ENCODE results near the gene RAMACL.

RAMACL gene

DNA sequence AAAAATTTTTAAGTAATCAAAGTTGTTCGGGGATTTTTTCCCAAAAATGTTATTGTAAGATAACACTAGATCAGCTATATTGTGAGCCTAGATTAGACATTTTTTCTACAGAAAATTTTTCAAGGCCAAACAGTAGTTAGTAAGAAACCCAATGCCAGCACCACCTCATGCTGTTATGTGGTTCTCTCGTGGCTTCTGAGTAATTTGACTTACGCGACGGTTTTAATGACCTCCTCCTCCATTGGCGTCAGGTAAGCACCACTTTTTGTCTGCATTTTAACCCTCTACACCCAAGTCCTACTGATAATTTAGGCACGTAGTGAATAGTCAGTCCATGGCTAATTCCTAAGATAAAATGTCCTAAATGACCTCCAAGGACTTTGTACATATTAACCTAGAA lies 30.9 kb upstream of the RAMACL start:
- DNase-seq = no peak

DNA sequence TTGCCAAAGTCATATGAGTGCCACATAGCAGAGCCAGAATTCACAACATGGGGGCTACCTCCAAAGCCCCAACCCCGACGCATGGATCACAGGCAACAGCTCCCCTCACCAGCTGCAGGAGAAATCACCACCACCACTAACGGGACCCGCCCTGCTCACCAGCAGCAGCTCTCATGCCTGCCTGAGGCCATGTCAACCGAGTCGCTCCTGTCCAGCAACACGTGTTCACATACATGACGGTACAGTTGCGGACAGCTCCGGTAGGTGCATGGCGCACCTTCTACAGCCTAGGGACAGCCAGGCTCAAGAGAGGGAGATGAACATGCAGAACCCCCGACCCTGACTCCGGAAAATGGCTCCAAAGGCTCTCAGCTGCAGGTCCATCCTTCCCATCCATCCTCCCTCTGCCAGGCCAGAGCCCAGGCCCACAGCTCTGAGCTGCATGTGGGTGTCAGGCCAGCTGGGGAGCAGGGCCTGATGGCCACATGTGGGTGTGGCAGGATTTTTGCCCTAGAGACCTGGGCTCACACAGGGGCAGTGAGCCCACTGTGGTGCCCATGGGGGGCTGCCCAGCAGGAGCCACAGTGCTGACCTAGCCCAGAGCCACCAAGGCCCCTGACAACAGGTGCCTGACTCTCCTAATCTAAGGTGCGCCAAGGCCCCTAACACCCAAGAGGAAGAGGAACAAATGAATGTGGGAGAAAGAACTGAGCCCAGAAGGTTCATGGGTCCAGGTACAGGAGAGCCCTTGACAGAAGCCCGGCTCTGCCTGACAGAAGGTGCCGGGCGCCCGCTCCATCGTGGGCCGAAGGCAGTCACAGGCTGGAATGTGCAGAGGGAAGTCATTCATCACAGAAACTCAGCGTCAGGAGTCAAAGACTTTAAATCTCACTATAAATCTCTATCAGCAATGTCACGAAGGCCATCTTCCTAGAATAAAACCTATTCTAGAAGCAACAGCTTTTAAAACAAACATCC lies 30.1 kb upstream of the RAMACL start:
- no peak for DNase-seq

DNA sequence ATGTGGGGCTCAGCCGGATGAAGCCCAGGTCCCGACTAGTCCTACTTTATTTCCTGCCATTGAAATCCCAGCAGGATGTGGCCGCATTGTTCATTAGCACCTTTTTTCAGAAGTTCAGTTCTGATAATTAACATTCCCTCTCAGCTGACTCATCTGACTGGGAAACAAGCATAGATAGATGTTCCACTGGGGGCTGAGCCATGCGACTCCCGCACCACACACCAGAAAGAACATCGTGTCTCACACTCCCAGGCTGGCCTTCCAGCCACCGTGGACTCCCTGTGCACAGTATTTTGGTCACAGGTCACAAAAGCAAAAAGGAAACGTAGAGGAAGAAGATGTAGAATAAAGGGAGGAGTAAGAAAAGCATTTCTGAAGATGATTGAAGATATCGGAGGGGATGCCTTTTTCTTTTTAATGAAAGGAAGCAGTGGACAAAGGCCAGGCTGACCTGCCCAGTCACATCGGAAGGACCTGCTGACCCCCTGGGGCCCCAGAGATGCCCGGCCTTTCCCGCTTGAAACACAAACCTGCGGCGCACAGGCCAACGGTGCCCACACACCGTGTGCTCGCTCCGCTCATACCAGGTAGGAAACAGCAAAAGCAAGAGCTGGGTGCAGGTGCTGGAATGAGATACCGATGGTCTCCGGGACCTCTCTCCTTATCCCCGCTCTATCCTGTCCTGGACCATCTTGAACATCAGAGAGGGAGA lies 28.7 kb upstream of the RAMACL start:
- DNase-seq = no peak

DNA sequence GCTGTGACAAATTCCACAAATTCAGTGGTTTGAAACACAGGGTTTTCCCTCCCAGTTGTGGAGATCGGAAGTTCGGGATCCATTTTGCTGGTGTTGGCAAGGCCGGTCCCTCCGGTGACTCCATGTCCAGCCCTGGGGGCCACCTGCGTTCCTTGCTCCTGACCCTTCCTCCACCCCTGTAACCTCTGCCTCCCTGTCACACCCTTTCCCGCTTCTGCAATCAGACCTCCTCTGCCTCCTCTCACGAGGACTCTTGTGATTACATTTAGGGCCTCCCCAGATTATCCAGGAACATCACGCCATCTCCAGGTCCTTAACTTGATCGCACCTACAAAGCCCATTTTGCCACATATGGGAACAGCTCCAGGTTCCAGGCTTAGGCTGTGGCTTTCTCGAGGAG lies 28.1 kb upstream of the RAMACL start:
- DNase-seq = no peak

DNA sequence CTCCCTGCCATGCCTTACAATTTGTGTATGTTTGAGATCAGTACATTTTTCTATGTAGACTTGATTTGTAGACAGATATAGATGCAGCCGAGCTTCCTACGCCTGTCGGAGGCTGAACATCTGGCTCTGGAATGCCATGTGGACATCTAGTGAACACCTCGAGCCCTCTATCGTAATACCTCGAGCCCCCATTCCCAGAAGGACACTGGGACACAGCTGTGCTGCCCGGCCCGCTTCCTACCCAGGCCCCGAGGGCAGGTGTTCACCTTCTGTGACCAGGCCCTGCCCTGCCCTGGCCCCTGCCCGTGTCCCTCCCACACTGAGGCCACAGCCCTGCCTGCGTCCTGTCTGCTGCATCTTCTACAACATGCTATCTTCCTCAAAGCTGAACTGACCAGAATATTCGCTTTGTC lies 27.7 kb upstream of the RAMACL start:
- no peak for DNase-seq

DNA sequence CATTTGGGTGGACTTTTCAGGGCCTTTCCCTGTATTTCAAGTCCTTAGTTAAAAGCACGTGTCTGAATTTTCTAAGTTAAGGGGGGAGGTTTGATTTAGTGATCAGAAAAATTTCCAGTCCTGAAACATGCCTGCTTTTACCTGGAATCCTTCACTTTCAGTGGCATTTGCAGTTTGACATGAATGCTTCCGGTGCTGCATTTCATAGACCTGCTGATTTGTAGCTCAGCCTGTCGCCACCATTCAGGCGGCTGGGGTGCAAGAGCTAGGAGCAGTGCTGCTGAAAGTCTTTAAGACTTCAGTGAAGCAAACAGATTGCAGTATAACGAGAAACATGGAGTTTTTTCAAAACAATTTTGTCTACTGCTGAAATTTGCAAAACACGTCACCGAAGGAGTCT lies 26.5 kb upstream of the RAMACL start:
- no peak for DNase-seq

DNA sequence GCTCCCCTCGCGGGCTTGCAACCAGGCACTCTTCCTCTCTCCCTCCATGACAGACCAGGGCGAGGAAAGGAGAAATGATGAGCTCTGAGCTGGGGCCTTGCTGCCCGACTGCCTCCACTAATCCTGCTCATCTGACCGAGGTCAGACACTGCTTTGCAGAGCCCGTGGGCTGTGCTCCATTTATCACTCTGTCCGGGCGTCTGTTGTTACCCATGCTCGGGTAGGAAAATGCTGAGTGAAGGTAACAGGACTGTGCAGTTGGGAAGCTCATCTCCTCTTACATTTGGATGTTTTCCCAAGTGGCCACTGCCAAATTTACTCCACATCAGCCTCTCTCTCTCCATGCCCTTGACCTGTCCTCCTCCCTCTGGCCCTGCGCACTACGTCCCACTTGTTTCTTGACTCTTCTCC lies 26.0 kb upstream of the RAMACL start:
- DNase-seq = no peak

DNA sequence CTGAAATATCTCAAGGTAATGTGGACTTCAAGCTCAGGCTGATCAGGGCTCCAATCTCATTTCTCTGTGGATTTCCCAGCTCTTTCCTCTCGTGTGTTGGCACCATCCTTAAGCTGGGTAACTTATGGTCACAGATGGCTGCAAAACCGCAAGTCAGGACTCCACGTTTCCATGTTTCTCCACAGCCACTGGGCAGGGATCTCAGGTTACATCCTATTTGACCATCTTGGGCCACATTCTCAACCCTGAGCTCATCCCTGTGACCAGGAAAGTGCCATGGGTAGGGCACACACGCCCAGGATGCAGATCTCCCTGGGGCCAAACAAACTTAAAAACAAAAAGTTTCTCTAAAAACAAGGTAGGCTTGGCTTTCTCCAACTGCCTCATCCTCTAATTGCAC lies 25.2 kb upstream of the RAMACL start:
- DNase-seq = no peak

DNA sequence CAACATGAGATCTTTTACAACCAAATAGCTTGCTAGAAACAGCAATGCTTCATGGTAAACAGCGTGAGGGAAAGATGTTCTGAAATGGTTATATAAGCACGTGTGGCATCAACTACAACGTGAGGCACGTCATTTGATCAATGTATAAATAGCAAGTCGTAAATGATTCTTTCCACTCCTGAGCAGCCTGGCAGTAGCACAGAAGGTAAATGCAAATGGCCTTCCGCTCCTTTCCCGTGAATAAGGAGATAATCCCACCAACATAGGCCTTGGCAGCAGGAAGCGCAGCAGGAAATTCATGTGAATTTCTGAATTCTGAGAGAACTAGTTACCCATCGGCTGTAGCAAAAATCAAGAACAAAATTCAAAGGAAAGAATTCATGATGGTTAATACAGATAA lies 23.6 kb upstream of the RAMACL start:
- DNase-seq = no peak

DNA sequence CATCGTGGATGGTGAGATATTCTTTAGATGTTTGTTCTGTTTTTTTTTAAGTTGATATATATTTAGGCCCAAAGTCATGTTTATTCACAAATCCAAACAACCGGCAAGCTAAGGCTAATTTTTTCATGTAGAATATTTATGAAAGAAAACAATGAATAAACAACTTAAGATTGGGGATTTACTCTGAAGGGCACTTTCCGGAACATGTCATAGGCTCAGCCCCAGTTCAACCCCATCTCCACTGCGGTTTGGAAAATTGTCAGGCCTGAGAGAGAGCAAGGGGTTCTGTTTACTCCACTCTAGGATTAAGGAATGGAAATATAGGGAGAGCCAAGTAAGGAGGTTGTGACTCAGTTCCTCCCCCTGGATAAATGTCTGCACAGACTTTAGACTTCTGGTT lies 22.3 kb upstream of the RAMACL start:
- no peak for DNase-seq

DNA sequence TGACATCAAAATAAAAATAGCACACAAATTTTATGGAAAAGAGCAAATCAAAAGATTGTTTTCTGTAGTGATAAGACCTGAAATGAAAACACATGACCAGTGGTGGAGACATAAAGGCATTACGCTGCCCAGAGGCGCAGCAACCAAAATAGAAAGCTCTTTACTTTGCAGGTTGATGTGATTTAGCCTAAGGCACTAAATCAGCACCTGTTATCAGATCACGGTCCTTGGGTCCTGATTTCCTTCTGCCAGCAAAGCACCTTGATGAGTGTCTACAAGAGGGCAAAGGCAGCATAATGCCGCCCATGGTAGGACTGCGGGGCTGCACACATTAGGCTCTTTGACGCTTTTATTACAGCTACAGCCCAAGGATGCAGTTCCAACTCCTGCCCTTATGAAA lies 19.3 kb upstream of the RAMACL start:
- DNase-seq = no peak

DNA sequence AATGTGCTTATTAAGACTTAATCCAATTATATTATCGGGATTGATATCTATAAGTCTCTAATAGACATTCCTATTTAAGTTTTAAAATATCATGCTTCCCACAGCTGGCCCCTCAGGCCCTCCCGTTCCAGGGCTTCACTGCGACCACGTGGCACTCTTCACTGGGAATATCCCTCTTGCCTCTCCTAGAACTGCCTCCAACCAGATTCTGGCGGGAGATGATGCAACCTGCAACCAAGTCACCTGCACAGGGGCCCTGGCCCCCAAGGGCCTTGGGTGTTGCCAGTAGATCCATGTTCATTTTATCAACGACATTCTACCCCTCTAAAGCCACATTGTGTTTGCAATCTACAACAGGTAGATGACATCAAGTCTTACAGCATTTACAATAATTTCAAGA lies 18.4 kb upstream of the RAMACL start:
- DNase-seq = no peak

DNA sequence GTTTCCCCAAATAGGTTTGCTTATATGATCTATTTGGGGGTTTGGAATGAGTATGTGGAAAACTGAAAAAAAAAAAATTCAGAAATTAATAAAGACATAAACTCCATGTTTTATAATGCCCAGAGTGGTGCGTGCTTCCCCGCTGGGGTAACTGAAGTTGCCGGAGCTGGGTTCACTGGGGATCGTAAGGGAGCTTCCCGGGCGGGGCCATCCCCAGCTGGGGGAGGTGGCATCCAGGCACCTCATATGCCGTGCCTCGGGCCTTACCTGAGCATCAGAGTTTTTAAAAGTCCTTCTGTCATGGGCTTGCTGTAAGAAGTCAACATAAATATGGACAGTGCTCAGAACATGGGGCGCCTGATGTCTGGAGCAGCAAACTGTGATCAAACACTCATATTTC lies 17.9 kb upstream of the RAMACL start:
- DNase-seq = no peak

DNA sequence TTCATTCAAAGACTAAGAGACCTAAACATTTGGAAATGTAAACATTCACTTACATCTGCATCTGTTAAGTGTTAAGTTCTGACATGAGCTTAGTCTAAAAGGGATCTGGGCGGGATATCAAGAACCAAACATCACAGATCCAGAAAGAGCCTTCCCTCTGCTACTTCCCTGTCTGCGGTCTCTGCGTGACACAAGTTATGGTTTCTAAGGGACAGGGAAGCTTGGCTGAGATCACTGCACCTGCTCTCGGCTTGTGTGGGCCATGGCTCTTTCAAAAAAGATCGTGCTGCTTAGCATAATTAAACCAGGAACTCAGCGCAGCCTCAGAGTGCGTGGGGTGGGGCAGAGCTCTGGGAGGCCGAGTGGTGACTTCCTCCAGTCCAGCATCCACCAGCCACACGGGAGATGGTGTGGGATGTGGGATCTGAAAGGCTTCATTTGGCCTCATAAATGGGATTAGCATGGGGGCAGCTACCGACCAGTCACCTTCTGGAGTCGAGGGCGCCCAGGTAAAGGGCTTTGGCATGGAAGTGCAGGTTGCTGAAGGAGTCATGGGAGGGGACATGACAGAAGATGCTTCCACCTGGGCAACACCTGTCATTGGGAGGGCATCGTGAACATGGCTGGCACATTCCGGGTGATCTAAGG lies 16.7 kb upstream of the RAMACL start:
- DNase-seq = no peak

DNA sequence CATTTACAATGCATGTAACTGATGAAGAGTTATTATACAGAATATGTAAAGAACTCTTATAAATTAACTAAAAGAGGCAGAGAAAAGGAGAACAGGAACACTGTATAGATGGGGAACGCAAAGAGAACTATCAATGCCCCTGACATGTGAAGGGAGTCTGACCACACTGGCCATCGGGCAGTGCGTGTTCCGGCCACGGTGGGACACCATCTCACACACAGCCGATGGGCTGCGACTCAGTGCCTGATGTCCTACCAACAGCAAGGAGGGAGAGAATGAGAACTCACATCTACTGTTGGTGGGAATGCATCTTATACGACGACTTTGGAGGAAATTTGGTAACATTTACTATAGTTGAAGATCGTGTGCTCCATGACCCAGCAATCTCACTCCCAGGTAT lies 15.5 kb upstream of the RAMACL start:
- DNase-seq = no peak

DNA sequence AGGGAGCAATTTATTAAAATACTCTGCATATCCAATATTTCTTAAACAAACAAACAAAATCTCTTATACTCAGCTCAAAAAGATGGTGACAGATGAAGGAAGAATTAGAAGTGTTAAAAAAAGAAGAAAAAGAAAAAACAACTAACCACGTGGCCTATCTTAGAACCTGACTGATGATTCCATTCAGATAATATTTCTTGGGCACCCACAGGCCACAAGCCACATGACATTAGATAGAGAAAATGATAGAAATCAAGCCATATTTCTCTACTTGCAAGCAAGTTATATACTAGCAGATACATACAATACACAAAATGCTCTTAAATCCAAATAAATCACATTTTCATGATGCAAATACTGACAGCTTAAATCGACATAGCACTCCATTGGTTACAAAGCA lies 14.5 kb upstream of the RAMACL start:
- no peak for DNase-seq

DNA sequence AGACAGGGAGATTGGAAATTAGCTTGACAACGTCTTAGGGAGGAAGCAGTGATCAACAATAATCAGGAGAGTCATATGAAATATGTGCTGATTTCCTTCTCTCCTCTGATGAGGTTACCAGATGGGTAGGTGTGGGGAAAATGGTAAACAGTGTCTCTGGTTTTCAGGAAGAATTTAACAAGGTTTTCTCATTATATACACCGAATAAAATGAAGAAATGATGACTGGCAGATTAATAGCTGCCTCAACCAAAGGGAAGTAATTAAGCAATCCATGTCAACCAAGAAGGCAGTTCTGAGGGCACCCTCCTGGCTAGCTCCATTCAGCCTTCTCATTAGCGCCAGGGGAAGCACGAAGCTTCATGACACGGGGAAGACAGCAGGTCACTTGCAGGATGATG lies 12.7 kb upstream of the RAMACL start:
- DNase-seq = no peak

DNA sequence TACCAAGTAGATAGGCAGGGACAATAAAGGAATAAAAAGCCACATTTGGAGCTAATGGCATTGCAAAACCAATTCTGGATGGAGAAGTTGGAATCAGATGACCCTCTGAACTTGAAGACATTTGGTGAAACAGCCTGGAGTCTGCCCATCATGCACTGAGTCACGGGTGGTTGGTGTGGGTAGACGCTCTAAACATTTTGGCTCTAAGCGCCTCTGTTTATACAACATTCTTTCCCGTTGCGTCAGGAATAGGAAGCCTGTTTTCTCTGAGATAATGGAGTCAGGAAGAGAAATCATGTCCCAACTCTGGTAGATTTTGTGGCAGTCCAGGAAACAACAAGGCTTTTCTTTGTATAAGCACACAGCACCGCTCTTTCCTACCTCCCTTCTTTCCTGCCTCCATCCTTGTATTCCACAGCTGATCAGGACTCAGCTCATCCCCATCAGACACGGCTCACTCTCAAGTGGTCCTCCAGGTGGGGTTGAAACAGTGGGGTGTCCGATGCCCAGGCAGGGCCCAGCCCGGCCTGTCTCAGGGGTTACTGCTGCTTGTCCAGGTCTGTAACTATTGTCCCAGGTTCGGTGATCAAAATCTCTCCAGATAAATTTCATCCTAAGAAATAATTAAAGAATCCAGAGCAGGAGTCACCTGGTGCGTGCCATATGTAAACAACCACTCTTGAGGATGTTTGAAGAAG lies 12.1 kb upstream of the RAMACL start:
- no peak for DNase-seq

DNA sequence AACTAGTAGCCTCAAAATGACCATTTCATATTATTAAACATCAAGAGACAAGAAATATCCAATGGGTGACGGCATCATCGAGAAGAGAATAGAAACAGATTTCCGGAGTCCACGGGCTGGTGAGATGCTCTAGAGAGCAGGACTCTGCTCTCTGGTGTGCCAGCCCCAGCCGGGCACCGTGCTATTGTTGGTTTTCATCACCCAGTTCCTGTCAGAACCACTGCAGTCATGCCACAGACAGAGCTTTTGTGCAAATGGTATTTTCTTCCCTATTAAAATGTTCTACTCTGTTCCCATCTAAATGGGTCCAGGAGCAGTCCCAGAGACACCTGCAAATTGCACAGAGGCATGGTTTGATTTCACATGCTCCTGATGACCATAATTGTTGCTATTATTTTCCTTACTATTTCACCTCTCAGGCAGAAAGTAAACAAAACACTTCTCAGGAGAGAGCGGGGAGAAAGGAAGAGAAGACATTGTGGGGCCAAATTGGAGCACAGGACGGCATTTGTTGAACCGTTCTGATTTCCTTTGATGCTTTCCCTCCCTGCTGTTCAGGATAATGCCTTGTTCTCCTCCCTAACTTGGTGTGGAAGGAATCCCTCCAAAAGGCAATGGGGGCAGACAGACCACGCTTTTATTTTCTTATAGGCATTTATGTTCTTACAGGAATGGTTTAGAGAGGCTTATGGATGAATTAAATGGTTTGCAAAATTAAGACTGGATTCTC lies 11.4 kb upstream of the RAMACL start:
- no peak for DNase-seq

DNA sequence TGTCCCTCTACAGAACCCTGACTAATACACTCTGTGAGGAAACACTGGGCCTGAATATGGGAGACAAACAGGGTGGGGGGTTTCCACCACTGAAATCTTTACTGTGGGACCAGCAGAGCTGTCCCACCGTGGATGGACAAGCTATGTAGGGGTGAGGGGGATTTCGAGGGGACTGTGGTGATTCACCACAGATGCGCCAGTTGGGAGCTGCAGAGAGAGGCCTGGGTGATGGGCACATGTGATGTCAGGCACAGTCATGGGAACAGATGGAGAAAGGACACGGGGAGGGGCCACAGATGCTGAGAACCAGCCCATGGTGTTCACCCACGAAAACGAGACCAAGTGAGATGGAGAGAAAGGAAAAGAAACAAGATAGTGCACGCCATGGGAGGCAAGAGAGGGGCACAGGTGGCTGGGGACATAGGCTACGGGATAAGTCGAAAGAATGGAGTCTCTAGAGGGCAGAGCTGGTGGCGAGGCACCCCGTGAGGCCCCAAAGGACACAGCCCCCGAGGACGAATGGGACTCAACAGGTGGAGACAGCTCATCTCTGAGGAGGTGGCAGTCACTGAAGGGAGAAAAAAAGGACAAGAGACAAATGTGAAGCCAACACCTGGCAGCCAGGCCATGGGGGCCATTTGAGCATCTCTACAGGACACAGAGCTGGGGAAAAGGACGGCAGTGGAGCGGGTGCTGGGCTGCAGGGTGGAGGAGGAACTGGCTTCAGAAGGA lies 10.5 kb upstream of the RAMACL start:
- no peak for DNase-seq

DNA sequence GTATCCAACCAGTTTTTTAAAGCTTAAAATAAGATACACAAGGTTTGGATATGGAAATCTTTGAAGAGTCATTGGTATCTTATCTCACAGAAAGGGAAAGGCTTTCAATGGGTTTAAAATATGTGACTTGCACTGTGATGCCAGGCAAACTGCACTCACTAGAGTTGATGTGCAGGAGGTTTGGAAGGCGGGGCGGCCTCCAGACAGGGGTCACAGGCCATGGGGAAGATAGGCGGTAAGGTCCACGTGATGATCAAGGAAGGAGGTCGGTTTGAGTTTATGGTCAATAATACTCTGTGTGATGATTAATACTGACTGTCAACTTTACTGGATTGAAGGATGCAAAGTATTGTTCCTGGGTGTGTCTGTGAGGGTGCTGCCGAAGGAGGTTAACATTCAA lies 9.5 kb upstream of the RAMACL start:
- DNase-seq = no peak
